HG03039 (cell line): ENCODE data around the gene SLC7A6.
"Not testable (repeated sequence)": the region's sequence is repeated elsewhere in the genome, so short reads cannot be mapped to it uniquely, and the experiment has no call there.

Experiments
- ATAC-seq: cut with Tn5 transposase; IDR thresholded peaks from one replicate; pipeline ENCODE4 v1.9.1; 2021; ENCODE audit warnings: mild to moderate bottlenecking, moderate library complexity; ENCODE audit not compliant: unreplicated experiment

The SLC7A6 gene

DNA sequence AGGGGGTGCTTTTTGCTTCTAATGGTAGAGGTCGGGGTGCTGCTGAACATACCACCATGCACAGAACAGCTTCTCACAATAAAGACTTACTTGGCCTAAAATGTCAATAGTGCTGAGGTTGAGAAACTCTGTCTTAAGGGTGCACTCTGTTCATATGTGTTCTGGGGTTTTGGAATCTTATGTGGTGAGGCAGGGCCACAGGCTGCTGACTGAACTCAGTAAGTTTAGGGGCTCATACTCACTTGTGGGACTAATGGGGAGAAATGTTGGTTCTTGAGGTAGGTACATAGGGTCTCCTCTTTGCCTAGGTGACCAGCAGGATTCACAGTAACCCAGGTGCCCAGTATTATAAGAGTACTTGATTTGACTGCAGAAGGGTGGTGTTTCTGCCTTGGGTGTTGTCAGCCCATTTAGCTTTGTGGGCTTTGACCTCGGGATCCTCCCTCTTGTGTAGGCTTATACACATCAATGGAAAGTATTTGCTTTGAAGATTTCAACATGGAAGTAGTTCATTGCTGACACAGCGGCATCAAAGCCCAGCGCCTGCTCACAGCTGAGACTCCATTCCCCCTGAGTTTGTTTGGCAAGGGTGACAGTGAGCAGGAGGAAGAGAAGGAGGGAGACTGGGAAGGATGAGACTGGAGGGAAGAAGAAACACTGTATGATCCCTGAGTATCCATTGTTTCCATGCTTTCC is 17.2 kb downstream of the SLC7A6 start:
- ATAC-seq = no peak

DNA sequence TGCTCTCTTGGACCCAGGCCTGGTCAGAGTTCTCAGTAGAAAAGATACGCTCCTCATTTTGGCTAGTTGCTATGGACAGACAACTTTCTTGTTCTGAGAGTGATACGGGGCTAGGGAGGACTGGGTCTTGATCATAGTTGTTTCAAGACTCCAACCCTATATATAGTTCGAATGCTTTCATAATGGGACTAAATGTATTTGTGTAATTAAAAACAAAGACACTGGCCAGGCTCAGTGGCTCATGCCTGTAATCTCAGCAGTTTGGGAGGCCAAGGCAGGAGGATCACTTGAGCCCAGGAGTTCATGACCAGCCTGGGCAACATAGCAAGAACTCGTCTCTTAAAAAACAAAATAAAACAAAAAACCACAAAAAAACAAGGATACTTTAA is 17.7 kb downstream of the SLC7A6 start:
- no peak for ATAC-seq

DNA sequence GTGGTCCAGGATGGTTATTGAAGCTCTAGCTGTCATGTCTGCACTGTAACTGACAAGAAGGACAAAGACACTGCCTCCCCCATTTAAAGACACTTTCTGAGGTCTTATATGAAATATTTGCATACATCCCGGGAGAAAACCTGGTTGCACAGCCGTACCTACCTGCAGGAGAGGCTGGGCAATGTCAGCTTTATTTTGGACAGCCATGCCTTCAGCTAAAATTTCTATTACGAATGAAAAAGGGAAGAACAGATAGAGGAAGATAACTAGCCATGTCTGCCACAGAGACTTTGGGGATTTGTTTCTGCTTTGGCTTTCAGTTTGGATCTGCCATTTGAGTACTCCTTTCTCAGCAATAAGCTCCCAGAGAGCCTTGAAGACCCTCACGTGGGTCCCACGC is 19.0 kb downstream of the SLC7A6 start:
- no peak for ATAC-seq

DNA sequence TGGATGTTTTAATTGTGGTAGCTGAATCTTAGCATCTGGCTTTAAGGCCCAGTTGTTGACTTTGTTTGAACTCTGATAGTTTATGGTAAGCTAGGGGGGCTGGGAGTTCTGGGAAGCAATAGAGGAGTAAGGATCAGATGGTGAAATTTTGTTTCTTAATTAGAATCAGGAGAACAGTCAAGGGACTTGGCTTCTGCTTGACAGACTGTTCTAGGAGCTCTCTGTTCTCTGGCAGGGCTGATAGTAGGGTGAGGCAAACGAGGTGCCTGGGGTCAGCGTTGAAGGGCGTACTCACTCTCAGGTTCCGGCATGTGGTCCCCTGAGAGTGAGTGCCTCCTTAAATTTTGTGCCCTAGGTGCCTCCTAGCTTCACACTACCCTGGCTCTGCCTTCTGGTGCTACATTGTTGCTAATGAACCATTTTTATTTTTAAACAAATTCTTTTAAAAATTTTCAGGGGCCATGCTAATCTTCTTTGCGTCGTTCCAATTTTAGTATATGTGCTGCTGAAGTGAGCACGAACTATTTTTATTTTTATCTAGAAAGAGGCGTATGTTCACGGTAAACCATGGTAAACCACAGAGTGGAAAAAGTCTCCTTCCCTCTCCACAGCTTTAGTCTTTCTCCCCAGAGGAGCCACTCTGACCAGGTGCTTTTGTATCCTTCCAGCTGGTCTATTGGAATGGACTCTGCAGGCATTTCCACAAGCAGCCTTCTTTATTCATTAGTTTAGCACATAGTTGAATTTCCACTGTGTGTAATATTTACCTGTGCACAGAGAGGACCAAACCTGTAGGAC is 19.7 kb downstream of the SLC7A6 start:
- no peak for ATAC-seq

DNA sequence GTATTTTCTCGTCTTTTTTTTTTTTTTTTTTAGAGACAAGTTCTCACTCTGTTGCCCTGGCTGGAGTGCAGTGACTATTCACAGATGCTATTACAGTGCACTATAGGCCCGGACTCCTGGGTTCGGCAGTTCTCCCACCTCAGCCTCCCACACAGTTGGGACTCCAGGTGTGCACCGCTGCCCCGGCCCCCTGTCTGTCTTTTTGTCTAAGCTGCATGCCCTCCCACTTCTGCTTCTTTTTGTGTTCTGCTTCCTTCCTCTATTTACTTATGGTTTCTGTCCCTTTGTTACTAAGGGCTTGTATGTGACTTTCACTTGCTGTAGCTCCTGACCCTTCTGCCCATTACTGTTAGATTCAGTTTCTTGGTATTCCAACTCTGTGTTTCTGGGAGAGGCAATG is 20.5 kb downstream of the SLC7A6 start:
- peak; percentile 40 for ATAC-seq

DNA sequence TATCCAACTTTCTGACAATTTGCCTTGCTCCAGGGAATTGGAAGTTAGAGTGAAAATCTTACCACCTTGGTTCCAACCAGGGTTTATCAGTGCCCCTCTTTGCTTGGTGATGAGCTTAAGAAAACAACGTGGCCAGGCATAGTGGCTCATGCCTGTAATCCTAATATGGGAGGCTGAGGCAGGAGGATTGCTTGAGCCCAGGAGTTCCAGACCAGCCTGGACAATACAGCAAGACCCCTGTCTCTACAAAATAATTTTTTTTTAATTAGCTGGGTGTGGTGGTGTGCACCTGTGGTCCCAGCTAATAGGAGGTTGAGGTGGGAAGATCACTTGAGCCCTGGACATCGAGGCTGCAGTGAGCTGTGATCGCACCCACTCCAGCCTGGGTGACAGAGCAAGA is 21.4 kb downstream of the SLC7A6 start:
- no peak for ATAC-seq

DNA sequence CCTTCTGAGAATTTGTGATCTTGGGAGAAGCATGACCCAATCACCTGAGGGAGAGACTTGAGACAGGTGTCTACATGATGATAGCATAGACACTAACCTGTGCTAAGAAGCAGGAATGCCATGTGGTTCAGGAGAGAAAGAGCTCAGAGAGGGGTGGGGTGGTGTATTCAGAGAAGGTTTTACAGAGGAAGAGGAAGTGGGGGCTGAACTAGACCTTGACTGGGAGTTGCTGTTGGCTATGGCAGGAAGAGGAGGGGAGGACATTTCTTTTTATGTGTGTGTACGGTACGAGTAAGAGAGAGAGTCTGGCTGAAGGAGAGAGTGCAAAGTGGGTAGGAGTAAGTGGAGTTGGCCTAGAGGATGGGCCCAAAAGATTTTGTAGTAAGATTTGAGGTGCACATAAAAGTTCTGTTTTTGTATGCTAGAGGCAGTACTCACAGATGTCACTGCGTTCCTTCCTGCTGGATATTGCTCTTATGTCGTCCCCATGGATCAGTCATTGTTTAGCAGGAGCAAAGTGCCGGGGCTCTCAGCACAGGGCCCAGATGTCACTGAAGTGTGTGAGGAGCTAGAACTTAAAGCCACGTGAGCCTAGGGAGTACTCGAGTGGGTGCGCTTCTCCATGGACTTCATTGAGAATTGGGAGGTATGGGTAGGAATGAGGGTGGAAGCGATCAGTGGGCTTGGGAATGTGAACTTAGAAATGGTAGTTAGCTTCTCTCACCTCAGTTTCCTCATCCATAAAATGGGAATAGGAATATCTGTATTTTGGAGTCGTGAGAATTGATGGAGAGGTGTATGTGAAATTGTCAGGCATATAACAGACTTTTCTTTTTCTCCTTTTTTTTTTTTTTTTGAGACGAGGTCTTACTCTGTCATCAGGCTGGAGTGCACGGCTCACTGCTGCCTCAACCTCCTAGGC is 22.1 kb downstream of the SLC7A6 start:
- ATAC-seq = no peak

DNA sequence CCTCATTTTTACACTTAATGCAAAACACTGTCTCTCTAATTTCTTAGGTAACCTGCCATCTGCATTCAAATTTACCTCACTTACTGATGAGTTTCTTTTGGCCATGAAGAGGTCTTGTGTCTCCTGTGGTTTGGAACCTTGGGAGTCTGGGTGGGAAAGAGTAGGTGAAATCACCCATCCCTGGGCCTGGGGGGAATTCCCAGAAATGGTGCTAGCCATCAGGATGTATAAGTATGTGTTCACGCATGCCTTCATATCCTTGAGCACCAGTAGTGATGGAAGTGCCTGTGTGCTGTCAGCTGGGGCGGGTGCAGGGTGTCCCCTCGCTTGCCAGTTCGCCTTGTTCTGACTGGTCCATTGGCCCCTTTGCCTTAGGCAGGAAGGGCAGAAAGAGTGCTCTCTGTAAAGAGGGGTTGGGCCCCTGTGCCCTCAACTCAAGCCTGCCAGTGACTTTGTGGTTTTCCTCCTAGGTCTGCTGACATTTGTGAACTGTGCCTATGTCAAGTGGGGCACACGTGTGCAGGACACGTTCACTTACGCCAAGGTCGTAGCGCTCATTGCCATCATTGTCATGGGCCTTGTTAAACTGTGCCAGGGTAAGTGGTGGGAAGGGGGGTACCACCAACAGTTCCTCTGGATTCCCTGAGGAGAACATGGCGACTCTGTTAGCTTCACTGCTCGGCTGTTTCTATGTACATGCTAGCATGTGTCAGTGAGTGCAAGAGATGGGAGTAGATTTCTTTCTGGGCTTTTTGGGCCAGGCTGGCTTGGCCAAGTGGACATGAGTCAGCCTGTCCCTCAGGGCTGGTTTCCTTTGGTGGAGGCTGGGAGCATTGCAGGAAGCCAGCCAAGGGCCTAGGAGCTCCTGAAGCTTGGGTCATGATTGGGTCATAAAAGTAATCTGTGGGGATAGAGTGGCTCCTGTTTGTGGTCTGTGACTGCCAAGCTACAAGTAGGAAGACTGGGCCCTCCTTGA is 23.2 kb downstream of the SLC7A6 start:
- ATAC-seq = no peak

DNA sequence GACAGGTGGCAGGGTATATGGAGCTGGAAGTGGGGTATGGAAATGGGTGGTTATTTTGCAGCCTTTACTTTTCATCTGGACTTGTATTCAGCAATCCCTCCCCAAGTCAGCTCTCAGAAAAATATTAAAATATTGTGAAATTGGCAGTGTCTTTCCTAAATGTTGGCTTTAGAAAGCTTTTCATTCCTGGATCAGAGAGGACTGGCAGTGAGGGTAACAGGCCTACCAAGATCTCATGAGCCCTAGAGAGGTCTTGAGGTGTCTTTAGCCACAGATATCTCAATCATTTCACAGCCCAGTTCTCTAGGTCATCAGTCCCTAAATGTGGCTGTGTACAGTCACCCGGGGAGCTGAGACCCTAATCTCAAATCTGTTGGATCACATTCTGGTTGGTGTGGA is 23.9 kb downstream of the SLC7A6 start:
- no peak for ATAC-seq

DNA sequence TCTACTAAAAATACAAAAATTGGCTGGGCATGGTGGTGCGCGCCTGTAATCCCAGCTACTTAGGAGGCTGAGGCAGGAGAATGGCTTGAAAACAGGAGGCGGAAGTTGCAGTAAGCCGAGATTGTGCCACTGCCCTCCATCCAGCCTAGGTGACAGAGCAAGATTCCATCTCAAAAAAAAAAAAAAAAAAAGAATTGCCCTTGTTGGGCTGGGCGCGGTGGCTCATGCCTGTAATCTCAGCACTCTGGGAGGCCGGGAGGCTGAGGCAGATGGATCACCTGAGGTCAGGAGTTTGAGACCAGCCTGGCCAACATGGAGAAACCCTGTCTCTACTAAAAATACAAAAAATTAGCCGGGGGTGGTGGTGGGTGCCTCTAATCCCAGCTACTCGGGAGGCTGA is 24.5 kb downstream of the SLC7A6 start:
- ATAC-seq = not testable (repeated sequence)

DNA sequence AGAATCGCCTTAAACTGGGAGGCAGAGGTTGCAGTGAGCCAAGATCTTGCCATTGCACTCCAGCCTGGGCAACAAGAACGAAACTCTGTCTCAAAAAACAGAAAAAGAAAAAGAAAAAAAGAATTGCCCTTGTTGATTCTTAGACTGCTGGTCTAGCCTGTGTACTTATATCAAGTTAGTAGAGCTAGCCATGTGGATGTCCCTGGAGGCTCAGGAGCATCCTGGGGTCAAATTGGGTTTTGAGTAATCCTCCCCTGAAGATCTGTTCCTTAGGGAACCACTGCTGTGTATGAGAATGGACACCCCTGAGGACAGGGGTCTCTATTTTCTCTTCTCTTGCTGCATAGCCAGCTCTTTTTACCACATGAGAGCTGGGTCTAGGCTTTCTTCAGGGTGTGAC is 24.9 kb downstream of the SLC7A6 start:
- ATAC-seq = no peak

DNA sequence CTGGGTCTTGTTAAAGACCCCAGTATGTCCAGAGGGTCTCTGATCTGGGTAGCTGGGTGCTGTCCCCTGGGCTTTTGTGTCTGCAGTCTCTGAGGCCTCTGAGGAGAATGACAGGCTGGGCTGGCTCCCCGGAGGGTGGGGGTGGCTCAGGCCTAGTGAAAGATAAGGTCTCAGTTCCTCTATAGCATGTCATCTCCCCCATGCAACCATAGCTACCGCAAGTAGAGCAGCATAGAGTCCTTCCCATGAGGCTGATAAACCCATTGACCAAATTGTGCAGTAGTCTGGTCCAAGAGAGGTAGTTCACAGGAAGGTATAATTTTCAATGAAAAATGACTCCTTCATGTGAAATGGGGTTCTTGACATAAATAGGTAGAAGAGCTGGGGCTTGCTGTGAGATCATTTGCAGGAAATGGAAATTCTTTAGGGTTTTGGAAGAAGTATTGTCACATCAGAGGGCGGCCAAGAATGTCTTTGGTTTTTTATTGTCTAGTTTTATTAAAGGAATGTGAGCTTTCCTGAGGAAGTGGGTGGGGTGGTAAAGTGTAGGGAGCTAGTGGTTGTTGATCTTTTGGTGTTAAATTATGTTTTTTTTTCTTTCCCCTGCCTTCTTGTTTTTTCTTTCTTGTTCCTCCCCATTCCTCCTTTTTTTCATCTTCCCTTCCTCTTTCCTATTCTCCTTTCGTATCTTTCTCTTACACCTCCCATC is 25.4 kb downstream of the SLC7A6 start:
- ATAC-seq = peak; percentile 52

DNA sequence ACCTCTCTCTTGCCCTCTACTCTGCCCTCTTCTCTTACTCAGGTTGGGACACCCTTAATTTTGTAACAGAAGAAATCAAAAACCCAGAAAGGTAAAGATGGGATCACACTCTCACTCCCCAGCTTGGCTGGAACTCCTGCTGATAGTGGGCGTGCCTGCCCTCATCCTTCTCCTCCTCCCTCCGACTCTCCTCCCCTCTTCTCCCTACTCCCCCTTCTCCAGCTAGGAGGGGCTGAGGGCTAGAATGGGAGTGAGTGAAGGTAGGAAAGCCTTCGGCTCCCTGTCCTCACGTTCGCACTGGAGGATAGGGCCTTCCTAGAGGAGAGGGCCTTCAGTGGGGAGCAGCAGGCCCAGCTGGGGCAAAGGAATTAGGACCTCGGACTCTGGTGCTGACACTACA is 26.1 kb downstream of the SLC7A6 start:
- ATAC-seq = no peak

DNA sequence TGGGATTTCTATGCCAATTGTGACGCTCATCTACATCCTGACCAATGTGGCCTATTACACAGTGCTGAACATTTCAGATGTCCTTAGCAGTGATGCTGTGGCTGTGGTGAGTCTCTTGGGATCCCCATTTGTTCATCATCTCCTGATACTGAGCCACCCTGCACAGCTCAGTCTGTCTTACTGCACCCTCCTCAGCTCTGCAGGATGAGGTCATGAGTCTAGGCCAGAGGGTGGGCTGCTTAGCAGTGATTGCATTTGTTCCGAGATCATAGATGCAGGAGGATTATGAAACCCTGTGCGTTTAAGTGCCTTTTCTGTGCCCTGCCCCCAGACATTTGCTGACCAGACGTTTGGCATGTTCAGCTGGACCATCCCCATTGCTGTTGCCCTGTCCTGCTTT is 26.9 kb downstream of the SLC7A6 start:
- ATAC-seq = no peak

DNA sequence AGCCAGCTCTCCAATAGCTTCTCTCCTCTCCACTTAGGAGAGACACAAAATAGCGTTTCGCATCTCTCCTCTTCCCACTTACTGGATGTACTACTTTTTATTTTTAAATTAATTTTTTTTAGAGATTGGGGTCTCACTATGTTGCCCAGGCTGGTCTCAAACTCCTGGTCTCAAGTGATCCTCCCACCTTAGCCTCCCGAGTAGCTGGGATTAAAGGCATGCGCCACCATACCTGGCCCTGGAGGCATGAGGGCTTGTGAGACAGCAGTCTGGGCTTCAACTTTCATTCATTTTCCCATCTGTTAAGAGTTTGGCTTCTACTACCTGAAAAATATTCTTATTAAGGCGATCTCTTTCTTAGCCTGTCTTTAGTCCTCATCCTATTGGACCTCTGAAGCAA is 28.1 kb downstream of the SLC7A6 start:
- ATAC-seq = no peak

DNA sequence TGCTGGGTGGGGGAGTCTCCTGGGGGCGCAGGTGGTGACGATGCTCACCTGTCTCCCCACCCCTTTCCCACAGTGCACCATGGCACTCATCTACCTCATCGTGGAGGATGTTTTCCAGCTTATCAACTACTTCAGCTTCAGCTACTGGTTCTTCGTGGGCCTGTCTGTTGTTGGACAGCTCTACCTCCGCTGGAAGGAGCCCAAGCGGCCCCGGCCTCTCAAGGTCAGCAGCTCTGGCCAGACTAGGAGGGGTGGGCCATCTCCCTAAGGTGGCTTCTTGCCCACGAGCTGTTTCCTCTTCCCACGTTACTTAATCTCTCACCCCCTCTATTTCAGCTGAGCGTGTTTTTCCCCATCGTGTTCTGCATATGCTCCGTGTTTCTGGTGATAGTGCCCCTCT is 32.0 kb downstream of the SLC7A6 start:
- no peak for ATAC-seq

DNA sequence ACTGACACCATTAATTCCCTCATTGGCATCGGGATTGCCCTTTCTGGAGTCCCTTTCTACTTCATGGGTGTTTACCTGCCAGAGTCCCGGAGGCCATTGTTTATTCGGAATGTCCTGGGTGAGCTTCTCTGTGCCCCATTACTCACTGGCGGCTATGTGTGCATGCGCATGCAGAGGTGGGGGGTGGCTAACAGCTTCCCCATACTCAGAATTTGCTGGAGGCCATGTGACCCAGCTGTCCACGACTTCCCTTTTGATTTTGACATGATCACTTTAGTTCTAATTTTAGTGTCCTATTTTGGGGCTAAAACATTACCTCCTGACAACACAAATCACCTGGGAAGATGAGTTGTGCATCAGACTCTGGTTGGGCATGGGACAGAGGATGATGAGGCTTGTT is 32.4 kb downstream of the SLC7A6 start:
- ATAC-seq = no peak

DNA sequence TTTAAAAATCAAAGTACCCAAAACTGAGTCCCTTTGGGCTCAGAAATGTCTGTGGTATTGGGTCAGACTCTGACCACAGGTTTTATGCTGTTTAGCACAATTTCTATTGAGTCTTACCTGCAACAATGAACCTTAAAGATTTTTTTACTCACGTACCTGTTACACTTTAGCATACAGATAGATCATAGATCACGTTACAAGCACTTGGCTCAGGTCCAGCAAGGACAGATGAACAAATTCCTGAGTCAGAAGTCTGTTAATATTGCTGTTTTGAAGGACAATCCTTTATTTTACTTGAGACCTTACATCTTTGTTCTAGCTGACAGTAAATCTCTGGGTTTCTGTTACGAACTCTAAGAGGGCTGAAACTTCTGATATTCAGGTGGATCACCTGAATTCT is 33.6 kb downstream of the SLC7A6 start:
- ATAC-seq = no peak

DNA sequence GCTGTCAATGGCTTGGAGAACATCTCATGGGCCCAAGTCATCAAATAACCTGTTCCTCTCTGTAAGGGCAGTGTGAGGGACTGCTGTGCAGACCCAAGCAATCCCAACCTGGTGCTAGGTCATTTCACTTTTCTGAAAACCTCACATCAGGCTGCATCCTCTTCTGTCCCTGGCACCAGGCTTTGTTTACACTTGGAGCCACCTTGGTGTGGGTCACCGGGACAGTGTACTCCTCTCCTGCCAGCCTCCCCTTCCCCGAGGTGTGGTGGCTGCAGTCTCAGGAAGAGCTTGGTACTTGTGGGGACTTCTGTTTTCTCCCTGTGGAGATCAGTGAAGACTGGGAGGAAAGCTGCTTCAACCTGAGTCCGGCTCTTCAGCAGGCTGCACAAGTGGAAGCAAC is 34.0 kb downstream of the SLC7A6 start:
- ATAC-seq = no peak
